Activated CD8-positive, alpha-beta memory T cell treated with anti-CD3 and anti-CD28 coated beads, Interleukin-2, amount 50 U/mL, for 1 hour (primary cell): Measurements from ENCODE around the gene COL4A4.
"Not testable (repeated sequence)": the region's sequence is repeated elsewhere in the genome, so short reads cannot be mapped to it uniquely, and the experiment has no call there.

ENCODE experiments used
- DNase-seq: peaks from one replicate; pipeline ENCODE4 v3.0.0-alpha.2; 2020; ENCODE audit errors: extremely low read depth

COL4A4 gene

GRCh38 chr2:227163998-227164762 lies at the start of gene COL4A4, which contains the start of gene COL4A3:
Gene COL4A4, minus strand, starts transcription at chr2:227164205. Its CDS starts 16,722 bp downstream, at chr2:227147483.
Gene COL4A3, plus strand, starts transcription at chr2:227164624. Its CDS starts 103 bp downstream, at chr2:227164727.
- no peak for DNase-seq

GRCh38 chr2:227207573-227207972 lies 43.6 kb upstream of the COL4A4 start:
- DNase-seq = no peak

GRCh38 chr2:227206406-227206805 lies 42.4 kb upstream of the COL4A4 start:
- no peak for DNase-seq

GRCh38 chr2:227205701-227206100 lies 41.7 kb upstream of the COL4A4 start:
- DNase-seq = no peak

- DNase-seq = no peak
These were observed 40.4 kb upstream of the COL4A4 start for GRCh38 chr2:227204452-227204851.

- no peak for DNase-seq
These were observed 37.8 kb upstream of the COL4A4 start for GRCh38 chr2:227201771-227202170.

GRCh38 chr2:227198866-227199265 lies 34.9 kb upstream of the COL4A4 start:
- no peak for DNase-seq

- DNase-seq = no peak
These were observed 30.2 kb upstream of the COL4A4 start for GRCh38 chr2:227194219-227194618.

- DNase-seq = no peak
These were observed 28.5 kb upstream of the COL4A4 start for GRCh38 chr2:227192491-227192890.

- DNase-seq = no peak
These were observed 27.4 kb upstream of the COL4A4 start for GRCh38 chr2:227191367-227191766.

- DNase-seq = no peak
These were observed 24.3 kb upstream of the COL4A4 start for GRCh38 chr2:227188292-227188691.

- no peak for DNase-seq
These were observed 22.7 kb upstream of the COL4A4 start for GRCh38 chr2:227186751-227187150.

GRCh38 chr2:227185615-227186232 lies 21.7 kb upstream of the COL4A4 start:
- no peak for DNase-seq

- DNase-seq = no peak
These were observed 19.8 kb upstream of the COL4A4 start for GRCh38 chr2:227183657-227184367.

GRCh38 chr2:227182765-227183164 lies 18.8 kb upstream of the COL4A4 start:
- DNase-seq = no peak

GRCh38 chr2:227180770-227181169 lies 16.8 kb upstream of the COL4A4 start:
- DNase-seq = no peak

- no peak for DNase-seq
These were observed 16.1 kb upstream of the COL4A4 start for GRCh38 chr2:227179988-227180685.

GRCh38 chr2:227177592-227178336 lies 13.8 kb upstream of the COL4A4 start:
- DNase-seq = no peak

- DNase-seq = not testable (repeated sequence)
These were observed 7.8 kb upstream of the COL4A4 start for GRCh38 chr2:227171779-227172178.

GRCh38 chr2:227164763-227165291 lies 822 bp upstream of the COL4A4 start:
- no peak for DNase-seq

GRCh38 chr2:227163485-227163997 lies 464 bp downstream of the COL4A4 start:
- DNase-seq = no peak
